Measurements from ENCODE around the gene ZSCAN18.
A peak's percentile ranks its signal among the peaks of the same experiment; 100 is the strongest.

The ZSCAN18 gene

DNA sequence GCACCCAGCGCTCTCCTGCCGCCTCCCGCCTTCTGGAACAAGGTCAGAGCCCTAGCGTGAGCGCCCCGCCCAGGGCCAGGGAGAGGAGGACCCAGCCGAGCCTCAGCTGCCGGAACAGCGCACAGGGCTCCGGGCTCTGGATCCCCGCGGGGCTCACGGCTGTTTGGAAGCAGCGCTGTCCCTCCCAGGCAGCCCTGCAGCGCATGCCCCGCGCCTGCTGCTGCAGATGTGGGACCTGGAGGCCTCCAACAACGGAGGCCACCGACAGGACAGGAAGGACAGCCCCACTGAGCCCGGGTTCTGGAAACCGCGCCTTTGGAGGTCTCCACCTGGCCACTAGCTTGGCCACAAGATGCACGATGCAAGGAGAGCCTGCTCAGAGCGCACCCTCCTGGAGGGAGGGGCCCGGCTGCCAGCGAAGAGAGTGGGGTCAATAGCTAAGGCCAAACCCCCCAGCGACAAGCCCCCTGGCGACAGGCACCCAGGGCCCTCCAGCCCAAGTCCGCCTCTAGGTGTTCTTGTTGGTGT lies 12.6 kb downstream of the ZSCAN18 start:
- DNase-seq: no peak

- no peak for DNase-seq
These were observed 13.3 kb downstream of the ZSCAN18 start for GRCh38 chr19:58084596-58085347.

DNA sequence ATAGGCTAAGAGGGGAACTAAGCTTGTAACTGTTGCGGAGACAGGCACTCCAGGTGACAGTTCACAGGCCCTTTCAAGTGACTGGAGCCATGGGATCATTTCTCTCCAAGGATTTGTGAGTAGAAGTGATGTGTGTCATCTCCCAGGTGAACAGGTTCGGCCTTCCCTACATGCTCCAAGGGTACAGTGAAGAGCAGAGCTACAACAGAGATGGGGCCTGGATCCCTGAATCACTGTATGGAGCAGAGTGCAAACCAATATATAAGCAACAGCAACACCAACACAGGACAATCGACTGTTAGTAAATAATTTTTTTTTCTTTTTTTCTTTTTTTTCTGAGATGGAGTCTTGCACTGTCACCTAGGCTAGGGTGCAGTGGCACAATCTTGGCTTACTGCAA lies 15.0 kb downstream of the ZSCAN18 start:
- no peak for DNase-seq

DNA sequence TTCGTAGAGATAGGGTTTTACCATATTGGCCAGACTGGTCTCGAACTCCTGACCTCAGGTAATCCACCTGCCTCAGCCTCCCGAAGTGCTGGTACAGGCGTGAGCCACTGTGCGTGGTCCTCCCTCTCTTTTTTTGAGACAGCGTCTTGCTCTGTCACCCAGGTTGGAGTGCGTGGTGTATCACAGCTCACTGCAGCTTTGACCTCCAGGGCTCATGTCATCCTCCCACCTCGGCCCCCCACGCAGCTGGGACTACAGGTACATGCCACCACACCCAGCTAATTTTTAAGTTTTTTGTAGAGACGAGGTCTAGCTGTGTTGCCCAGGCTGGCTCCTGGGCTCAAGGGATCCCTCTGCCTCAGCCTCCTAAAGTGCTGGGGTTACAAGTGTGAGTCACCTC lies 18.2 kb downstream of the ZSCAN18 start:
- no peak for DNase-seq

DNA sequence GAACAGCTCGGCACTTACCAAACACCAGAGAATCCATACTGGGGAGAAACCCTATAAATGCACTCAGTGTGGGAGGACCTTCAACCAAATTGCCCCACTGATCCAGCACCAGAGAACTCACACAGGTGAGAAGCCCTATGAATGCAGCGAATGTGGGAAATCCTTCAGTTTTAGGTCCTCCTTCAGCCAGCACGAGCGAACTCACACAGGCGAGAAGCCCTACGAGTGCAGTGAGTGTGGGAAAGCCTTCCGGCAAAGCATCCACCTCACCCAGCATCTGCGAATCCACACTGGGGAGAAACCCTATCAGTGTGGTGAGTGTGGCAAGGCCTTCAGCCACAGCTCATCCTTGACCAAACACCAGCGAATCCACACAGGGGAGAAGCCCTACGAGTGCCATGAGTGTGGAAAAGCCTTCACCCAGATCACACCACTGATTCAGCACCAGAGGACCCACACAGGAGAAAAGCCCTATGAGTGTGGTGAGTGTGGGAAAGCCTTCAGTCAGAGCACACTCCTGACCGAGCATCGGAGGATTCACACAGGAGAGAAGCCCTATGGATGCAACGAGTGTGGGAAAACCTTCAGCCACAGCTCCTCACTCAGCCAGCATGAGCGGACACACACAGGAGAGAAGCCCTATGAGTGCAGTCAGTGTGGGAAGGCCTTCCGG lies 30.7 kb downstream of the ZSCAN18 start:
- DNase-seq: no peak

DNA sequence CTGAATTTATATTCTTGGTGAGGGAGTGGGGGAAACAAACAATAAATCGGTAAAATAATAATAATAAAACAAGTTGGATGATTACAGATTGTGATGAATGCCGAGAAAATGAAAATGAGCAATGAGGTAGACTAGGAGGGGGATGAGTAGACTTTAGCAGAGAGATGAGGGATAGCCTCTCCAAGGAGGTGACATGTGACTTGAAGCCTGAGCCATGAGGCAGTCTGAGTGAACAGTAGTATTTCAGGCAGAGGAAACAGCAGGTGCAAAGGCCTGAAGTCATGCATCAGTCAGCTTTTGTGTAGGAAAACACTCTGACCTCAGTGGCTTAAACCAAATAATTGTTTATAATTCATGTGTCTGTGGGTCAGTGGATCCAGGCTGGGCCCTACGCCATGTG lies 34.3 kb downstream of the ZSCAN18 start:
- no peak for DNase-seq

GRCh38 chr19:58060231-58060630 lies 37.8 kb downstream of the ZSCAN18 start:
- DNase-seq: no peak

DNA sequence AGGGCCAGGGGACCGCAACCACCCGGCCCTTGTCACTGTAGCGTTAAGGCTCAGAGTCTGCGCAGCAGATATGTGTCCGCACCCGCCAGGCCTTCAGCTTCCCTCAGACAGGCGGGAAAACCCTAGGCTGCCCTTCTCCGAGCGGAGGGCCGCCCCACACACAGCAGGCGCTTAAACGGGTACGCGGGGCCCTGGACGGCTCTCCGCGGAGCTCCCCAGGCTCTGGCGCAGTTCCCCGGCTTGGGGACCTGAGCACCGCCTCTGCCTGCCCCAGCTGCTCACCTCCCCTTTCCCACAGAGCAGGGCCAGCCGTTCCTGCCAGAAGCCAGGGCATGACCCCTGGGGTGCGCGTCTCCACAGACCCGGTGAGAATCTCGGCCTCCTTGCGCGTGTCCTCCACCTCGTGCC lies 38.4 kb downstream of the ZSCAN18 start:
- no peak for DNase-seq

- DNase-seq: peak; percentile 45
These were observed 38.9 kb downstream of the ZSCAN18 start, which contains the start of gene ZNF135 for GRCh38 chr19:58059003-58059670. ZNF135 (plus strand) TSS chr19:58059282; CDS start chr19:58060003, 721 bp downstream.

DNA sequence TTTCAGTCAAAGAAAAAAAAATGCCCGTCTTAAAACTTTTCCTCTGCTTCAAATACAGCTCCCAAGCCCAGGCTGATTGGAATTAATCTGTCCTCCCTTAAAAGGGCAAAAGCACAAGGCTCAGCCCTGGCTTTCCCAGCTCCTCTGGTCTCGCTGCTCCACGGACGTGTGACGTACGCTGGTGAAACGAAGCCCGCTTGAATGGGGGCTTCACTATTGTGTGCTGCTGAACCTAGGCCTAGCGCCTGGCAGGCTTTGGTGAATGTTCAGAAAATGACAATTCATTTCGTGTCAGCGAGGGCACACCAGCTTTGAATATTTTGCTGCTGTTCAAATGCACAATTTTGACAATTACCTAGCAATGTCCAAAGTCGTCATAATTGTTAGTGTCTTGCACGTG lies 39.6 kb downstream of the ZSCAN18 start:
- DNase-seq: no peak

DNA sequence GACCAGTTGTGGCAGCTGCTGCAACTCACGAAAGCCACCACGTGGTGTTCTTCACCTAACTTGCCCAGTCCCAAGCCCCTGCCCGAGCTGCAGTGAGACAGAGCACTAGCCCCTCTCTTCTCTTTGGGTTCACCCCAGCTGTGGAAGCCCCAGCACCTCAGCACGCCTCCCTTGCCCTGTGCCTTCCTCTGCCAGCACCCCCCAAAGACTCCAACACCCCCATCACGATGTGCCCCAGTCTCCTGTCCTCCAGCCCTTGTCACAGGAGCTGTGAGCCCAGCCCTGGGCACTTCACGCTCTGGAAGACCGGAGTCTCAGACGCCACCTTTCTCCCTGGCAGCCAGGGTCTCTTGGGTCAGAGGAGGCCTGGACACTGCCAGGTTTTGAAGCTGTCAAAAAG lies 41.2 kb downstream of the ZSCAN18 start:
- DNase-seq: no peak

DNA sequence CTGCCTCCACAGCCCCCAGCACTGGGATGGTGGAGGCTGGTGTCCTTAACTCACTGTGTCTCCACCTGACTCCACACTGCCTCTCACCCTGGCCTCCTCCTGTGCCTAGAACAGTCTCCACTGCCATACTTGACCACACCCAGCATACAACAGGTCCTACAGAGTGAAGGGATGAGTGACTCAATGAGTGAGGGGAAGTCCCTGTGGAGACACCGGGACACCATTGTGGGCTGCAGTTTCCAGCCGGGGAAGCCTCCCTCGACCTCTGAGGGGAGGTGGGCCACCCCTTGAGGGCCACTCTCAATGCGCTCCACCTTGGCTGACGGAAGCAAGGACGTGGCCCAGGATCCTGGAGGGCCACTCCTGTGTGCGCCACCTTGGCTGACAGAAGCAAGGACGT lies 41.8 kb downstream of the ZSCAN18 start:
- no peak for DNase-seq

DNA sequence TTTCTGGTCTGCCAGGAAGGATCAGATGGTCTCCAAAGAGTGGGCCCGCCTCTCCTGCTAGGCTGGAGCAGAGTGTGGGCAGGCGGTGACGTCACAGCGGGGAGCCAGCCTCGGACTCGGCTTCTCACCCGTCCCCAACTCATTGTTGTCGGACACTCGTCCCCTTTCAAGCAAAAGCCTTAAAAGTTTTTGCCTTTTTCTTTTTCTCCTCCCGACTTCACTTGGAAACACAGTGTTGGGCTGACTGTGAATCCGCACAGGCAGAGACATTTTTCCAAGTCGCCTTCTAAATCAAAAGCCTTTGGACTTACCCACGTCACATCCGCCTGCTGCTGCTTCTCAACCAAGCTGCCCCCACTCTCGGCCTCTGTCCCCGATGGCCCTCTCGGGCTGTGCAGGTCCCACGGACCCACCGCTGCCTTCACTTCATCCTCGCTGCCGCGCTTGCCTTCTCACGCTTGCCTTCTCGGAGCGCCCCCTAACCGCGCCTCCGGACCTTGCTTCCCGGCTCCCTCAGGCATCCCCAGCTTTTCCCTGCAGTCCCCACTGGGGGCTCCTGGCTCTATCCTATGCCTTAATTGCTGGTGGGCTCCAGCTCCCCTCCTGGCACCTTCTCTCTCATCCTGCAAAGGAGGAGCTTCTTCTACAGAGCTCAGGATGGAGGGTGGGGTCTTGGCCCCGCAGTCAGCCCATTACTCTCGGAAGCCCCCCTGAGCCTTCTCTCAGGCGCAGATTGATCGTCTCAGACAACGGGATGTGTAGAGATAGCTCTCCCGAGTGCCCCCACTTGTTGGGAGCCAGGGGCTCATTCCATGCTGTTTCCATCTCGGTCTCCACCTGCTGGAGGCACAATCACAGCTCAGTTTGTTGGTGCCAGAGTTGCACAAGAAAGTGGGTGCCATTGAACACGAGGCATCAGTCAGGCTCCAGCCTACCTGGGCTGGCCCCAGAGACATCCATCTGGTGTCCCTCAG lies 42.8 kb downstream of the ZSCAN18 start:
- DNase-seq: no peak

GRCh38 chr19:58053480-58054156 lies 44.4 kb downstream of the ZSCAN18 start:
- DNase-seq: no peak

GRCh38 chr19:58052256-58052655 lies 45.8 kb downstream of the ZSCAN18 start:
- no peak for DNase-seq

DNA sequence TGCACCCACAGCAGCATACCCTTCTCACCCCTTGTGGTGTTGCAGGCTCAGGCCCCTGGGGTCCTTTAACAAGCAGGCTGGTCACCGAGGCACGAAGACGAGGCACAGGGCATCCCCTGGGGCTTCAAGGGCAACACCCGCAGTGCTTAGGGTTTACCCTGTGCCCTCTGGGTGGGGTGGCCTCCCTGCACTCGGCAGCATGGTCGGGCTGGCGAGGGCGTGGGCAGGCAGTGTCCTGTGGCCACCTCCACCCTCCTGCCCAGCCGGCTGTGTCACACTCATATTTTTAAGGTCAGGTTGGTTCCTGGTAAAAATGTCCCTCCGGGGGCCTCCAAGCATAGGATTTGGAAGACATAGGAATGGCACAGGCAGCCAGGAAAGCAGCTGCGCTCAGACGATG lies 50.4 kb downstream of the ZSCAN18 start:
- no peak for DNase-seq

DNA sequence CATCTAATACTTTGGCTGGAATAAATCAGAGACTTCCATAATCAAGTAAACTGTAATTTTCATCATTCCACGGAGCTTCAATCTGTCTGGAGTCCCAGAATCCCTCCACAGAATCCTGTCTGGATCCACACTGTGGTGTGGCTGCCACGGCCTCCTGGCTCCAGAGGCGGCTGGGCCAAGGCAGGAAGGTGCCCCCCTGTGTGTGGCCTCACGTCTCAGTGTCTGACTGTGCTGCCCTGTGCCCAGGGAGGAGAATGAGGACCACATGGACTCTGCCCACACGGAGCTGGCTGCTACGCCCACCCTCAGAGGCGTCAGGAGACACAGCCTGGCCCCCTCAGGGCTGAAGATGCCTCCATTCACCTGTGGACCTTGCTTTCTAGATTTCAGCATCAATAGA lies 51.2 kb downstream of the ZSCAN18 start:
- no peak for DNase-seq

- DNase-seq: no peak
These were observed 52.5 kb downstream of the ZSCAN18 start for GRCh38 chr19:58045411-58046050.

DNA sequence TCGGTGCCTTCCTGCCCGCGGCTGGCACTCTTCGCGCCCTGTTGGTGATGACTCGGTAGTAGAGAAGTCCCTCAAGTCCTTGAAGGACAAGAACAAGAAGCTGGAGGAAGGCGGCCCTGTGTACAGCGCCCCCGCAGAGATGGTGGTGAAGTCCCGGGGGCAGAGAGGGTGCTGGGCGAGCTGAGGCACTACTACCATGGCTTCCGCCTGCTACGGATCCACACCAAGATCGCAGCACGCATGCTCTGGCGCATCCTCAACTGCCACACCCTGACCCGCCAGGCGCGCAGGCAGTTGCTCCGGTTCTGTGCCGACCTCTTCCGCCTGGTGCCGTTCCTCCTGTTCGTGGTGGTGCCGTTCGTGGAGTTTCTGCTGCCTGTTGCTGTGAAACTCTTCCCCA lies 53.1 kb downstream of the ZSCAN18 start:
- DNase-seq: no peak

DNA sequence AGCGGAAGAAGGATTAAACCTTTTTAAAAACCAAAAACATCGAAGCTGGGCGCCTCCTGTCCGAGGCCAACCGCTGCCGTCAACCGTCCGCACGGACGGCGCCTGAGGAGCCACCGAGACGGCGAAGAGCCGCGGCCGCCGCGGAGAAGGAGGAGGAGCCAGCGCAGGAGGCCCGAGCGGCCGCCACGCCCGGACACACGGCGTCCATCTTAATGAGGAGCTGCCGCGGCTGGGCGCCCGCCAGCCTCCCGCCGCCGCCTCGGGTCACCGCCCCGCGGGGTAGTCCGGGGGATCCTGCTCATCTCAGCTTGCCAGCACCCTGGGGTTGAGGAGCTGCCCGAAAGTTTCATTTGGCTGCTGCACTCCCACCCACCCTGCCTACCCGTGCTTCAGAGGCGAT lies 53.6 kb downstream of the ZSCAN18 start:
- no peak for DNase-seq
